ENCODE measurements around the gene SBF2. TPM values are rescaled to one million over a fixed set of nuclear protein-coding genes. Genes with fewer than 3 reads are reported as not detected.

SBF2 gene
- total RNA-seq, 1 donor from 2014 or later, result 39.5 TPM

DNA sequence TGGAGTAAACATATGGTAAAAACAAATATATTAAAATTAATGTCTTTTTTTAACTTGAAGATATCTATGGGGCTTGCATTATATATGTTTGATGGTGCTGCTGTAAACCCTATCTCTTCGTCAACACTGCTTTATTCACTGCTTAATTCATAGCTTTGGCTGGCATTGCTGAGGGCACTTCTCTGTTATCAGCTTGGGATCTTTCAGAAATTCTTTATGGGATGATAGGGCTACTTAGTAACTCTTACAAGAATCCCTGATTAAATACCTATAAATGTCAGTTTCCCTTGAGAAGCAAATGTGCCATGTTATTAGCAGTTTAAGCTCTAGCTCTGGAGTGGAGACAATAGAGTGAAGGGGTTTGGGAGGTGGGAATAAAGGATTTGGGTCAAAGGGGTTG, 517.8 kb downstream of the SBF2 start:
- Mint-ChIP-seq H3K27ac (no peak overlapping the region), H3K9me3 (no peaks in the 10 kb centered on the region), H3K36me3 (peaks cover 27% of the 10 kb centered on the region), H3K4me1 (ENCODE audit: unreplicated experiment) (peaks cover 7% of the 10 kb centered on the region), H3K4me3 (no peak overlapping the region), H3K27me3 (no peaks in the 10 kb centered on the region)
- TF ChIP-seq, protein P1, sequence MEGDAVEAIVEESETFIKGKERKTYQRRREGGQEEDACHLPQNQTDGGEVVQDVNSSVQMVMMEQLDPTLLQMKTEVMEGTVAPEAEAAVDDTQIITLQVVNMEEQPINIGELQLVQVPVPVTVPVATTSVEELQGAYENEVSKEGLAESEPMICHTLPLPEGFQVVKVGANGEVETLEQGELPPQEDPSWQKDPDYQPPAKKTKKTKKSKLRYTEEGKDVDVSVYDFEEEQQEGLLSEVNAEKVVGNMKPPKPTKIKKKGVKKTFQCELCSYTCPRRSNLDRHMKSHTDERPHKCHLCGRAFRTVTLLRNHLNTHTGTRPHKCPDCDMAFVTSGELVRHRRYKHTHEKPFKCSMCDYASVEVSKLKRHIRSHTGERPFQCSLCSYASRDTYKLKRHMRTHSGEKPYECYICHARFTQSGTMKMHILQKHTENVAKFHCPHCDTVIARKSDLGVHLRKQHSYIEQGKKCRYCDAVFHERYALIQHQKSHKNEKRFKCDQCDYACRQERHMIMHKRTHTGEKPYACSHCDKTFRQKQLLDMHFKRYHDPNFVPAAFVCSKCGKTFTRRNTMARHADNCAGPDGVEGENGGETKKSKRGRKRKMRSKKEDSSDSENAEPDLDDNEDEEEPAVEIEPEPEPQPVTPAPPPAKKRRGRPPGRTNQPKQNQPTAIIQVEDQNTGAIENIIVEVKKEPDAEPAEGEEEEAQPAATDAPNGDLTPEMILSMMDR (conservative IDR thresholded peaks at IDR 0.05), result no peak
- DNase-seq (ENCODE audit: extremely low spot score, unreplicated experiment), result no peak

DNA sequence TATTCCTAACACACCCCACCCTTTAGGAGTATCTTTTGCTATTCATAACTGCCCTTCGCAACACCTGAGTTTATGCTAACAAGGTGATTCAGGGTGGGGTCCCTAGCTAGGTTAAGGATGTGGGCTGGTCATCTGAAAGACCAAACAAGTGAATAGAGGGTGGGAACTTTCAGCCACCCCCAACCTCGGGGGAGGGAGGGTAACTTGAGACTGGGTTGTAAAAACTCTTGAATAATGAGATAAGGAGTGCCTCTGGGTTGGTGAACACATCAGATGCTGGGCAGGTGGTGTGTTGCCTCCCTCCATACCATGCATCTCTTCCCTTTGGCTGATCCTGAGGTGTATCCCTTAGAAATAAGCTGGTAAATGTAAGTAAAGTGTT, 518.6 kb downstream of the SBF2 start:
- no peak for DNase-seq (ENCODE audit: extremely low spot score, unreplicated experiment)
- Mint-ChIP-seq H3K4me1 (ENCODE audit: unreplicated experiment) (peaks cover 7% of the 10 kb centered on the region), H3K9me3 (no peaks in the 10 kb centered on the region), H3K4me3 (no peak overlapping the region), H3K27me3 (no peaks in the 10 kb centered on the region), H3K27ac (no peak overlapping the region), H3K36me3 (peaks cover 21% of the 10 kb centered on the region)
- TF ChIP-seq, protein P1 (conservative IDR thresholded peaks at IDR 0.05), result no peak

DNA sequence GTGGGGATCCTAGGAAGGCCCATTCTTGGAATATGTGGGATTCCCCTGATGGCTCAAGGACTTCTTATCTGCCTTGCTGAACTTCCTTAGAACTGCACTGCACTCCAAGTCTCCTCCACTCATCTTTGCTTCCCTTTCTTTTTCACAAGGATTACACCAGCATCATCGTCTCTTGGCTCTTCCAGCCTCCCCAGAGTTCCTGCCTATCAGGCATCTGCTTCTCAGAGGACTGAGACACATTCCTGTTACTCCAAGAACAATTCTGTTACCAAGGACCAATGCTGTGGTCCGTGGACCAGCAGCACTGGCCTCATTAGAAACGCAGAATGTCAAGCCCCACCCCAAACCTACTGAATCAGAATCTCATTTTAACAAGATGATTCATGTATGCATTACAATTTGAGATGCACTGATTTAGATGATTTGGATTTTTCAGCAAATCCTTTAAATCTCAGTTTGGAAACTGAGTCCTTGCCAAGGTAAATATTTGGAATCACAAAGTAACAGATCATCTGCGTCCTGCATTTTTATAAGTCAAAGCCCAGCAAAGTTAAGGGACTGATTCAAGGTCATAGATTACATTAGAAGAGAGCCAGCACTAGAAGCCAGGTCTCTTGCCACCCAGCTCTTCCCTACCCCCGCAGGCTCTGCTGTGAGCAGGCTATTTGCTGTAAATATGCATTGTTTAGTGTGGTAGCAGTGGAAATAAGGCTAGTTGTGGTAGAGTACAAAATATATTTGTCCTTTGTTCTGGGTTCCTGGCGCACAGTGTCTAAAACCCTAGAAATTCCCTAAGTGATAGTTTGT, 519.2 kb downstream of the SBF2 start:
- Mint-ChIP-seq H3K4me1 (ENCODE audit: unreplicated experiment) (peaks cover 7% of the 10 kb centered on the region), H3K27ac (no peak overlapping the region), H3K36me3 (peaks cover 19% of the 10 kb centered on the region), H3K9me3 (no peaks in the 10 kb centered on the region), H3K27me3 (no peaks in the 10 kb centered on the region), H3K4me3 (no peak overlapping the region)
- no peak for DNase-seq (ENCODE audit: extremely low spot score, unreplicated experiment)
- TF ChIP-seq, protein P1 (conservative IDR thresholded peaks at IDR 0.05), result no peak

DNA sequence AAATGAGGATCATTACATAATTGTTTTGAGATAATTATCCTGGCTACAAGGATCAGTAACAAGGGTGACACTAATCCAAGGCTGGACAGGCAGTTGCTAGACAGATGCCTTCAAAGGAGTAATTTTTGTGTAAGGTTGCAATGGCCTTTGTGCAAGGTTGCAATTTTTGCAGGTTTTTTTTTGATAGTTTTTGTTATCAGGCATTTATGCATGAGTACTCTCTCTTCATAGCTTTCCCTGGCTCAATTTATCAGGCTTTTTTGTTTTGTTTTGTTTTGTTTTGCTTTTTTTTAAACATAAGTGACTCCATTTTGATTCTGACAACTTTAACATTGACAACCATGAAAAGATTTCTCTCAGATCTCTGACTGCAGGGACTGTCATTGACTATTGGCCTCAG, 519.9 kb downstream of the SBF2 start:
- H3K27ac Mint-ChIP-seq, result no peak overlapping the region
- TF ChIP-seq, protein P1 (conservative IDR thresholded peaks at IDR 0.05), result no peak
- no peak for DNase-seq (ENCODE audit: extremely low spot score, unreplicated experiment)
- H3K9me3 Mint-ChIP-seq, result no peaks in the 10 kb centered on the region
- H3K36me3 Mint-ChIP-seq, result peaks cover 24% of the 10 kb centered on the region
- H3K27me3 Mint-ChIP-seq, result no peaks in the 10 kb centered on the region
- no peak overlapping the region for H3K4me3 Mint-ChIP-seq
- H3K4me1 Mint-ChIP-seq (ENCODE audit: unreplicated experiment), result peaks cover 7% of the 10 kb centered on the region

DNA sequence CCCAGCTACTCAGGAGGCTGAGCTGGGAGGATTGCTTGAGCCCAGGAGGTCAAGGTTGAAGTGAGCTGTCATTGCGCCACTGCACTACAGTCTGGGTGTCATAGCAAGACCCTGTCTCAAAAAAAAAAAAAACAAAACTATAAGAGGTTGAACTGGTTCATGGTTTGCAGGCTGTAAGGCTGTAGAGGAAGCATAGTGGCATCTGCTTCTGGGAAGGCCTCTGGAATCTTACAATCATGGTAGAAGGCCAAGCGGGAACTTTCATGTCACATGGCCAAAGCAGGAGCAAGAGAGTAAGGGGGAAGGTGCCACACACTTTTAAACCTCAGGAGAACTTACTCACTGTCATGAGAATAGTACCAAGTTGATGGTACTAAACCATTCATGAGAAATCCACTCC, 520.5 kb downstream of the SBF2 start:
- peaks cover 7% of the 10 kb centered on the region for H3K4me1 Mint-ChIP-seq (ENCODE audit: unreplicated experiment)
- TF ChIP-seq, protein P1 (conservative IDR thresholded peaks at IDR 0.05), result no peak
- H3K4me3 Mint-ChIP-seq, result no peak overlapping the region
- no peaks in the 10 kb centered on the region for H3K9me3 Mint-ChIP-seq
- no peaks in the 10 kb centered on the region for H3K27me3 Mint-ChIP-seq
- H3K27ac Mint-ChIP-seq, result no peak overlapping the region
- H3K36me3 Mint-ChIP-seq, result peaks cover 26% of the 10 kb centered on the region
- no peak for DNase-seq (ENCODE audit: extremely low spot score, unreplicated experiment)
